Stimulated activated memory B cell treated with anti-CD40 and anti-IgM and Interleukin-4, amounts not matched to agents 10 μg/mL and 1 μg/mL and 100 μg/mL, for 72 hours (primary cell): ENCODE data around the gene CD19.
"Not testable (repeated sequence)": the region's sequence is repeated elsewhere in the genome, so short reads cannot be mapped to it uniquely, and the experiment has no call there.

Experiments used
- ATAC-seq: fragments of 150-1000 bp; cut with Tn5 transposase; 2 replicates; pipeline ENCODE4 v1.10.0; 2021
- H3K27ac Mint-ChIP-seq: one replicate; pipeline ENCODE4 v1.8.0; 2022; ENCODE audit warnings: mild to moderate bottlenecking, mixed read lengths
- H3K27me3 Mint-ChIP-seq: one replicate; pipeline ENCODE4 v1.8.0; 2022; ENCODE audit warnings: mixed read lengths
- H3K36me3 Mint-ChIP-seq: one replicate; pipeline ENCODE4 v1.8.0; 2022; ENCODE audit warnings: mixed read lengths
- H3K4me1 Mint-ChIP-seq: one replicate; pipeline ENCODE4 v1.8.0; 2022; ENCODE audit warnings: mixed read lengths
- H3K4me3 Mint-ChIP-seq: one replicate; pipeline ENCODE4 v1.8.0; 2022; ENCODE audit warnings: mild to moderate bottlenecking, moderate library complexity, mixed read lengths
- H3K9me3 Mint-ChIP-seq: one replicate; pipeline ENCODE4 v1.8.0; 2022; ENCODE audit warnings: mixed read lengths

Gene CD19

GRCh38 chr16:28924399-28924761 lies 7.4 kb upstream of the CD19 start:
- Mint-ChIP-seq H3K27ac (peak overlapping the region; percentile 94), H3K4me1 (peaks cover 36% of the 10 kb centered on the region), H3K9me3 (no peaks in the 10 kb centered on the region), H3K4me3 (peak overlapping the region; percentile 93), H3K27me3 (no peaks in the 10 kb centered on the region), H3K36me3 (peaks cover 14% of the 10 kb centered on the region)
- ATAC-seq: no peak

DNA sequence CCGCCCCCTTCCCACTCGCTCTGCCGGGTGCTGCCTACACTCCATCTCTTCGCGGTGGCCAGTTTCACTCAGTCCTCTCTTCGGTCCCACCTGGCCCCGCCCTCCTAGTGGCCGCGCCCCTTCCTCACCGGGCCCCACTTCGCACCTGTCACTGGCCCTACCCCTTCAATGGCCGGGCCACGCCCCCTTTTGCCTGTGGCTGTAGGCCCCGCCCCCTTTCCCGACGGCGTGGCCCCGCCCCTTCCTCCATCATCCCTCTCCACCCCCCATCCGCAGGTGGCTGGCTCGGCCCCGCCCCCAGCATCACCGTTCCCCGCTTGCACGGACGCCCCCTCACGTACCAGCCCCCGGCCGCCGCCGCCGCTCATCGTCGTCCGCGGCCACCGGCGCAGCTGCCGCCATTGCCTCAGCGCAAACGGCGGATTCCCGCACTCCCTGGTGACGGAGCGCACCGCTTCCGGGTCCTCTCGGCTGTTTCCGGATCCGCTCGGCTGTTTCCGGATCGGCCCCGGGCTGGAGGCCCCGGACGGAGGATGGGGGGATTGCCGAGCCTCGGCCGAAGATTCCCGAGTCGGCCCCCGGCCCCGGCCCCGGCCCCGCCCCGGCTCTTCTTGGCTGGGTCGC lies 6.9 kb upstream of the CD19 start, which contains the start of gene RABEP2:
Gene RABEP2 (minus strand): TSS at position 477 of the 624 bp plus-strand sequence. CDS start 75 bp downstream, at position 402.
- Mint-ChIP-seq H3K9me3 (no peaks in the 10 kb centered on the region), H3K27ac (peak within 1 kb of the TSS; percentile 94), H3K4me3 (peak within 1 kb of the TSS; percentile 93), H3K36me3 (peaks cover 9% of the 10 kb centered on the region), H3K27me3 (no peaks in the 10 kb centered on the region), H3K4me1 (peaks cover 36% of the 10 kb centered on the region)
- ATAC-seq: peak; percentile 82

GRCh38 chr16:28925386-28926228 lies 6.2 kb upstream of the CD19 start:
- peaks cover 43% of the 10 kb centered on the region for H3K4me1 Mint-ChIP-seq

DNA sequence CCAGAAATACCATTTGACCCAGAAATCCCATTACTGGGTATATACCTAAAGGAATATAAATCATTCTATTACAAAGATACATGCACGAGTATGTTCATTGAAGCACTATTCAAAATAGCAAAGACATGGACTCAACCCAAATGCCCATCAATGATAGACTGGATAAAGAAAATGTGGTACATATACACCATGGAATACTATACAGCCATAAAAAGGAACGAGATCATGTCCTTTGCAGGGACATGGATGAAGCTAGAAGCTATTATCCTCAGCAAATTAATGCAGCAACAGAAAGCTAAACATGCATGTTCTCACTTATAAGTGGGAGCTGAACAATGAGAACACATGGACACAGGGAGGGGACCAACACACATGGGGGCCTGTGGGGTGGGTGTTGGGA lies 5.5 kb upstream of the CD19 start:
- not testable (repeated sequence) for H3K9me3 Mint-ChIP-seq, H3K27me3 Mint-ChIP-seq, H3K36me3 Mint-ChIP-seq, ATAC-seq
- Mint-ChIP-seq H3K4me1 (peaks cover 46% of the 10 kb centered on the region), H3K27ac (peak overlapping the region; percentile 94), H3K4me3 (peak overlapping the region; percentile 93)

More at GRCh38 chr16:28925386-28926228, 6.2 kb upstream of the CD19 start:
- Mint-ChIP-seq H3K9me3 (no peaks in the 10 kb centered on the region), H3K27ac (peak overlapping the region; percentile 94), H3K4me3 (peak overlapping the region; percentile 93), H3K27me3 (no peaks in the 10 kb centered on the region), H3K36me3 (peaks cover 7% of the 10 kb centered on the region)
- peak; percentile 64 for ATAC-seq

- no peak overlapping the region for H3K4me3 Mint-ChIP-seq
- ATAC-seq: no peak
- peak overlapping the region; percentile 42 for H3K27ac Mint-ChIP-seq
- H3K36me3 Mint-ChIP-seq: peaks cover 12% of the 10 kb centered on the region
- H3K9me3 Mint-ChIP-seq: no peaks in the 10 kb centered on the region
- H3K4me1 Mint-ChIP-seq: peaks cover 46% of the 10 kb centered on the region
- H3K27me3 Mint-ChIP-seq: no peaks in the 10 kb centered on the region
These were observed 4.0 kb upstream of the CD19 start for GRCh38 chr16:28927815-28928214.

DNA sequence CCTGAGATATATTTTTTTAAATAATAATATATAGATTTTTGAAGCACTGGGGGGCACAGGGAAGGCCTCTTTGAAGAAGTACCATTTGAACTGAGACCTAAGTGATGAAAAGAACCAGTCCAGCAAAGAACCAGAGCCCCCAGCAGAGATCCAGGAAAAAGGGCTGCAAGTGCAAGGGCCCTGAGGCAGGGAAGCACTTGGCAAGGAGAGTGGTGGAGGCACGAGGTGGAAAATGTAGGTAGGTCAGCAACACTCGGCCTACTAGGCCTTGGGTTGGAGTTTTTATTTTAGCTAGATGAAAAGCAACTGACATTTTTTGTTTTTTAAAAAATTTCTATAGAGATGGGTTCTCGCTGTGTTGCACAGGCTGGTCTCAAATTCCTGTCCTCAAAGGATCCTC lies 1.6 kb upstream of the CD19 start:
- peaks cover 31% of the 10 kb centered on the region for H3K36me3 Mint-ChIP-seq
- peak overlapping the region; percentile 94 for H3K27ac Mint-ChIP-seq
- no peak for ATAC-seq
- H3K27me3 Mint-ChIP-seq: no peaks in the 10 kb centered on the region
- H3K4me1 Mint-ChIP-seq: peaks cover 46% of the 10 kb centered on the region
- H3K9me3 Mint-ChIP-seq: no peaks in the 10 kb centered on the region
- no peak overlapping the region for H3K4me3 Mint-ChIP-seq

GRCh38 chr16:28930652-28931051 lies 1.1 kb upstream of the CD19 start:
- ATAC-seq: peak; percentile 83
- Mint-ChIP-seq H3K27me3 (no peaks in the 10 kb centered on the region), H3K4me1 (peaks cover 51% of the 10 kb centered on the region), H3K36me3 (peaks cover 36% of the 10 kb centered on the region), H3K4me3 (peak overlapping the region; percentile 66), H3K27ac (peak overlapping the region; percentile 94), H3K9me3 (no peaks in the 10 kb centered on the region)

- peak; percentile 42 for ATAC-seq
- peaks cover 54% of the 10 kb centered on the region for H3K36me3 Mint-ChIP-seq
These were observed 769 bp downstream of the CD19 start for GRCh38 chr16:28932339-28933141.

DNA sequence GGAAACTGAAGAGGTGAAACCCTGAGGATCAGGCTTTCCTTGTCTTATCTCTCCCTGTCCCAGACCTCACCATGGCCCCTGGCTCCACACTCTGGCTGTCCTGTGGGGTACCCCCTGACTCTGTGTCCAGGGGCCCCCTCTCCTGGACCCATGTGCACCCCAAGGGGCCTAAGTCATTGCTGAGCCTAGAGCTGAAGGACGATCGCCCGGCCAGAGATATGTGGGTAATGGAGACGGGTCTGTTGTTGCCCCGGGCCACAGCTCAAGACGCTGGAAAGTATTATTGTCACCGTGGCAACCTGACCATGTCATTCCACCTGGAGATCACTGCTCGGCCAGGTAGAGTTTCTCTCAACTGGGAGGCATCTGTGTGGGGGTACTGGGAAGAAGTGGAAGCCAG lies 1.4 kb downstream of the CD19 start:
- H3K4me3 Mint-ChIP-seq: peak overlapping the region; percentile 98
- no peaks in the 10 kb centered on the region for H3K9me3 Mint-ChIP-seq
- peaks cover 61% of the 10 kb centered on the region for H3K36me3 Mint-ChIP-seq
- peak overlapping the region; percentile 94 for H3K27ac Mint-ChIP-seq
- peaks cover 65% of the 10 kb centered on the region for H3K4me1 Mint-ChIP-seq
- no peak for ATAC-seq
- H3K27me3 Mint-ChIP-seq: no peaks in the 10 kb centered on the region

More at GRCh38 chr16:28932339-28933141, 769 bp downstream of the CD19 start:
- H3K27me3 Mint-ChIP-seq: no peaks in the 10 kb centered on the region
- H3K4me1 Mint-ChIP-seq: peaks cover 65% of the 10 kb centered on the region
- peak overlapping the region; percentile 94 for H3K27ac Mint-ChIP-seq
- H3K4me3 Mint-ChIP-seq: peak overlapping the region; percentile 98
- H3K9me3 Mint-ChIP-seq: no peaks in the 10 kb centered on the region

DNA sequence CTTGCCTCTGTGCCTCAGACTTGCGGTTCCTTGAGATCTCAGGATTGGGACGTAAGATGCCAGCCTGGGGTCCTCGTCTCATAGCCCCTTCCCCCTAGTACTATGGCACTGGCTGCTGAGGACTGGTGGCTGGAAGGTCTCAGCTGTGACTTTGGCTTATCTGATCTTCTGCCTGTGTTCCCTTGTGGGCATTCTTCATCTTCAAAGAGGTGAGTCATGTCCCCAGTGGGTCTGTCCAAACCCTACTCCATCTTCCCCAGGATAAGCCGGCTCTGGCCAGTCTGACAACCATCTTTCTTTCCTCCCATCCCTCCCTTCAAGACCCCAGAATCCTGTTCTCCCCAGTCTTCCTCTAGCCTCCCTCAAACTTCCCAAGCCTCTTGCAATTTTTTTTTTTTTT lies 3.6 kb downstream of the CD19 start:
- no peaks in the 10 kb centered on the region for H3K9me3 Mint-ChIP-seq
- H3K4me1 Mint-ChIP-seq: peaks cover 71% of the 10 kb centered on the region
- peak overlapping the region; percentile 94 for H3K27ac Mint-ChIP-seq
- H3K36me3 Mint-ChIP-seq: peaks cover 74% of the 10 kb centered on the region
- ATAC-seq: no peak
- H3K27me3 Mint-ChIP-seq: no peaks in the 10 kb centered on the region
- peak overlapping the region; percentile 15 for H3K4me3 Mint-ChIP-seq

DNA sequence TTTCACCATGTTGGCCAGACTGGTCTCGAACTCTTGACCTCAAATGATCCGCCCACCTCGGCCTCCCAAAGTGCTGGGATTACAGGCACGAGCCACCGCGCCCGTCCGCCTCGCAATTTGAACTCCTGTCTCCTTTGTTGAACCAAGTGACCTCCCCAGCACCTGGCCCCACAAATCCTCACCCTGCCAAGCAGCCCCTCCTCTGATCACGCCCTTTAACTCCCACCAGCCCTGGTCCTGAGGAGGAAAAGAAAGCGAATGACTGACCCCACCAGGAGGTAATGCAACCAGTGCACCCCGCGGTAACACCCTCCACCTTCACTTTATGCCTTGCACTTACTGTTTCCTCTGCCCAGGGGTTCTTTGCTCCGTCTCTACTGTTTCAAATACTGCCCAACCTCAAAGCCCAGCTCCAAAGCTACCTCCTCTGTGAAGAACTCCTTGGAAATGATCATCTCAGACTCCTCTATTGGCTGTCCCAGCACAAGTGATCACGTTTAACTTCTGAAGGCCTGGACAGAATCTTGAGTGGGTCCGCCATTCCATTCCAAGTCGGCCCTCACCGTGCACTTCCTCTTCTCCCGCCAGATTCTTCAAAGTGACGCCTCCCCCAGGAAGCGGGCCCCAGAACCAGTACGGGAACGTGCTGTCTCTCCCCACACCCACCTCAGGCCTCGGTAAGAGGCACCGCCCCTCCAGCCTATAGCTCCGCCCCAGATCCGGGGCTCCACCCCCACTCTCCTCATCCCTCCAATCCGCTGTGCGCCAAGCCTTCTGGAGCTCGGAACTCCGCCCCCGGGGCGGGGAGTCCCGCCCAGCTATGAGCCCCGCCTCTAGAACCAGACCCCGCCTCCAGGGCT lies 4.4 kb downstream of the CD19 start:
- Mint-ChIP-seq H3K4me3 (peak overlapping the region; percentile 43), H3K4me1 (peaks cover 63% of the 10 kb centered on the region), H3K27me3 (no peaks in the 10 kb centered on the region), H3K9me3 (no peaks in the 10 kb centered on the region), H3K36me3 (peaks cover 74% of the 10 kb centered on the region), H3K27ac (peak overlapping the region; percentile 94)
- ATAC-seq: peak; percentile 88

GRCh38 chr16:28936784-28937155 lies 5.0 kb downstream of the CD19 start:
- no peak for ATAC-seq
- Mint-ChIP-seq H3K27me3 (no peaks in the 10 kb centered on the region), H3K9me3 (no peaks in the 10 kb centered on the region), H3K27ac (peak overlapping the region; percentile 94), H3K4me3 (no peak overlapping the region), H3K4me1 (peaks cover 57% of the 10 kb centered on the region), H3K36me3 (peaks cover 72% of the 10 kb centered on the region)

- Mint-ChIP-seq H3K27me3 (no peaks in the 10 kb centered on the region), H3K36me3 (peaks cover 66% of the 10 kb centered on the region), H3K9me3 (no peaks in the 10 kb centered on the region), H3K4me1 (peaks cover 56% of the 10 kb centered on the region), H3K27ac (peak overlapping the region; percentile 94), H3K4me3 (no peak overlapping the region)
- ATAC-seq: no peak
These were observed 5.6 kb downstream of the CD19 start for GRCh38 chr16:28937222-28937876.

DNA sequence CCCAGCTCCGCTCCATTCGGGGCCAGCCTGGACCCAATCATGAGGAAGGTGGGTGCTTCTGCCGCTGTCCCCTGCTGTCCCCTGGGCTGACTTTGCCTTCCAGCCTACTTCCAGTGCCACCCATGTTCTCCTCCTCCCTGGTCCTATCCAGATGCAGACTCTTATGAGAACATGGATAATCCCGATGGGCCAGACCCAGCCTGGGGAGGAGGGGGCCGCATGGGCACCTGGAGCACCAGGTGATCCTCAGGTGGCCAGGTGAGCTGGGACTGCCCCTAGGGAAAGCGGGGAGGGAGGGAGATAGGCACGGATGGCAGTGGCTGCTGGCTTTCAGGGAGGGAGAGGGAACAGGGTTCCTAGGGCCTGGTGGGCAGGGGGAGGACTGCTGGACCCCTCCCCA lies 7.0 kb downstream of the CD19 start:
- Mint-ChIP-seq H3K4me1 (peaks cover 52% of the 10 kb centered on the region), H3K9me3 (no peaks in the 10 kb centered on the region), H3K4me3 (no peak overlapping the region), H3K36me3 (peaks cover 55% of the 10 kb centered on the region), H3K27me3 (no peaks in the 10 kb centered on the region), H3K27ac (peak overlapping the region; percentile 31)
- ATAC-seq: no peak
